Muscle layer of colon (tissue), 2 donors: ENCODE measurements around the gene PPP1R26.
"Not testable (repeated sequence)": the region's sequence is repeated elsewhere in the genome, so short reads cannot be mapped to it uniquely, and the experiment has no call there.

Experiments
- H3K27ac ChIP-seq: one replicate; pipeline ENCODE4 v1.7.0; 2013; ENCODE audit warnings: low read depth, mild to moderate bottlenecking, low read length, moderate library complexity
- H3K27me3 ChIP-seq, 2 donors: one replicate each; pipeline ENCODE4 v1.7.0; 2013; ENCODE audit warnings: low read length in 2 of 2, mild to moderate bottlenecking in 2 of 2; ENCODE audit not compliant: insufficient read depth in 2 of 2, control insufficient read depth in 1 of 2
- H3K36me3 ChIP-seq: one replicate; pipeline ENCODE4 v1.7.0; 2013; ENCODE audit warnings: mild to moderate bottlenecking, low read length; ENCODE audit not compliant: insufficient read depth
- H3K4me1 ChIP-seq: one replicate; pipeline ENCODE4 v1.7.0; 2013; ENCODE audit warnings: mild to moderate bottlenecking, low read length; ENCODE audit not compliant: insufficient read depth
- H3K4me3 ChIP-seq, 2 donors: one replicate each; pipeline ENCODE4 v1.7.0; 2013; ENCODE audit warnings: low read length in 2 of 2, low read depth in 1 of 2, mild to moderate bottlenecking in 1 of 2, moderate library complexity in 1 of 2
- H3K9ac ChIP-seq: one replicate; pipeline ENCODE4 v1.7.0; 2013; ENCODE audit warnings: low read length
- H3K9me3 ChIP-seq: one replicate; pipeline ENCODE4 v1.7.0; 2013; ENCODE audit warnings: mild to moderate bottlenecking, low read length
- donor health status: abdominal sarcoma.
- donor health status: Adenocarcinoma of cecum.

PPP1R26 gene

DNA sequence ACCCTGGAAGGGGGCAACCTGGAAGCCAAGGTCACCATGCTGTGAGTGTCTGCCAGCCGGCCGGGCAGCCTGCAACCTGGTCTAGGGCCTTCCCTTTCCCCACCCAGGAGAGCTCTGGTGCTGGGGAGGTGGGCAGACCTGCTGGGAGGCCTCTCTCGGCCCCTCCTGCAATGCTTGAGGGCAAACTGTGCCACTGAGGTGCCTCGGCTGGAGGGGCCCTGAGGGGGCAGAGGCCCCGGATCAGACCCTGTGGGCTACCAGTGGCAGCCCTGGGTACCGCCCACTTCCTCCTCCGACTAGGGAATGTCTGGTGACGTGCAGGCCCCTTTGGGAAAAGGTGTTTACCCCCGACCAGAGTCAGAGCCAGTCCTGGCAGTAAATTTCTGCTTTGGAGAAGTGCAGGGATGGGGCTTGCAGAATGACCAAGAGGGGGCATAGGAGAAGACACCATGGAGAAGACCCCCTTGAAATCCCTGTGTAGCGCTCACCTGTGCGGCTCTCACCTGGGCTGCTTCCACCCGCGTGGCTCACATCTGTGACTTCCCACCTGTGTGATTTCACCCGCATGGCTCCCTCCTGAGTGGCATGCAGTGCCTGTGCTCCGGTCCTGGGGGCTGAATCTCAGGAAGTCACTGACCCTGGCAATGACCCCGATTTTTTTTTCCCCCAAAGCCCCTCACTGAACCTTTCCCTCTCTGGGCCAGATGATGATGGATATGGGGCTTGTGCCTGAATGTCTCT is 42.7 kb downstream of the PPP1R26 start:
- no peaks in the 10 kb centered on the region for H3K36me3 ChIP-seq
- no peak overlapping the region for H3K27ac ChIP-seq
- H3K4me1 ChIP-seq = no peaks in the 10 kb centered on the region
- peaks cover 0 to 25% of the 10 kb centered on the region in 2 donors for H3K27me3 ChIP-seq
- H3K9me3 ChIP-seq = no peaks in the 10 kb centered on the region
- H3K4me3 ChIP-seq = no peak overlapping the region
- H3K9ac ChIP-seq = no peak overlapping the region

GRCh38 chr9:135522931-135523330 is 43.3 kb downstream of the PPP1R26 start:
- no peak overlapping the region for H3K9ac ChIP-seq
- peaks cover 0 to 25% of the 10 kb centered on the region in 2 donors for H3K27me3 ChIP-seq
- H3K9me3 ChIP-seq = no peaks in the 10 kb centered on the region
- no peaks in the 10 kb centered on the region for H3K36me3 ChIP-seq
- H3K27ac ChIP-seq = no peak overlapping the region
- H3K4me3 ChIP-seq = no peak overlapping the region
- no peaks in the 10 kb centered on the region for H3K4me1 ChIP-seq

DNA sequence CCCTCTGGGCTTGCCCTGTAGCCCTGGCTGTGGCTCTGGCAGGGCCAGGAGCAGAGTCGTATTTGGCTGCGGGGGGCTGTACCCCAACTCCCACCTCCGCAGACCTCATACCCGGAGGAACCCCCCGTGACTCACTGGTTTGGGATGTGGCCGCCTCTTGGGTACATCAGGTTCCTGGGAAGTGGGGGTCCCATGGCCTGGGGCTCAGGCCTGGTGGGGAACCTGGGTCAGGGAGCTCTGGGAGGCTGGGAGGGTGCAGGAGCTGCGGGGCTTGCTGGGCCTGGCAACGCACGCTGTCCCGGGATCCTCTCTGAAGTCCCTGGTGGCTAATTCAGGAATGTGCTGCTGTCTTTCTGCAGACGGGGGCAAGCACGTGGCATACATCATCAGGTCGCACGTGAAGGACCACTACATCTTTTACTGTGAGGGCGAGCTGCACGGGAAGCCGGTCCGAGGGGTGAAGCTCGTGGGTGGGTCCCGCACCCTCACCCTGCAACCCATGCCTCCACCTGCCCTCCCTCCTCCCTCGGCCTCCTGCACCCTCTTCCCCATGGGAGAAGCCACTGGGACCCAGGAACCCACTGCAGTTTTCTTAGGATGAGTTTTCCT is 44.0 kb downstream of the PPP1R26 start:
- no peak overlapping the region for H3K9ac ChIP-seq
- H3K9me3 ChIP-seq = no peaks in the 10 kb centered on the region
- H3K4me1 ChIP-seq = no peaks in the 10 kb centered on the region
- H3K36me3 ChIP-seq = no peaks in the 10 kb centered on the region
- H3K27me3 ChIP-seq = peaks cover 0 to 25% of the 10 kb centered on the region in 2 donors
- H3K4me3 ChIP-seq = no peak overlapping the region
- no peak overlapping the region for H3K27ac ChIP-seq

- Histone ChIP-seq H3K27me3 (peaks cover 0 to 25% of the 10 kb centered on the region in 2 donors), H3K9ac (no peak overlapping the region), H3K36me3 (no peaks in the 10 kb centered on the region), H3K9me3 (no peaks in the 10 kb centered on the region), H3K27ac (no peak overlapping the region), H3K4me1 (no peaks in the 10 kb centered on the region), H3K4me3 (no peak overlapping the region)
These were observed 44.7 kb downstream of the PPP1R26 start for GRCh38 chr9:135524130-135524861.

- peaks cover 0 to 25% of the 10 kb centered on the region in 2 donors for H3K27me3 ChIP-seq
- no peak overlapping the region for H3K4me3 ChIP-seq
- no peaks in the 10 kb centered on the region for H3K4me1 ChIP-seq
- H3K27ac ChIP-seq = no peak overlapping the region
- no peak overlapping the region for H3K9ac ChIP-seq
- no peaks in the 10 kb centered on the region for H3K9me3 ChIP-seq
- no peaks in the 10 kb centered on the region for H3K36me3 ChIP-seq
These were observed 45.9 kb downstream of the PPP1R26 start for GRCh38 chr9:135525241-135526088.

- H3K27me3 ChIP-seq = peaks cover 0 to 22% of the 10 kb centered on the region in 2 donors
- no peaks in the 10 kb centered on the region for H3K9me3 ChIP-seq
- no peaks in the 10 kb centered on the region for H3K4me1 ChIP-seq
- no peaks in the 10 kb centered on the region for H3K36me3 ChIP-seq
- no peak overlapping the region for H3K27ac ChIP-seq
- H3K4me3 ChIP-seq = no peak overlapping the region
- H3K9ac ChIP-seq = no peak overlapping the region
These were observed 46.6 kb downstream of the PPP1R26 start for GRCh38 chr9:135526089-135526729.

- no peak overlapping the region for H3K27ac ChIP-seq
- no peak overlapping the region for H3K9ac ChIP-seq
- no peaks in the 10 kb centered on the region for H3K36me3 ChIP-seq
- no peaks in the 10 kb centered on the region for H3K9me3 ChIP-seq
- H3K4me1 ChIP-seq = no peaks in the 10 kb centered on the region
- H3K4me3 ChIP-seq = no peak overlapping the region
- peaks cover 0 to 20% of the 10 kb centered on the region in 2 donors for H3K27me3 ChIP-seq
These were observed 47.4 kb downstream of the PPP1R26 start for GRCh38 chr9:135526730-135527571.

- peaks cover 0 to 15% of the 10 kb centered on the region in 2 donors for H3K27me3 ChIP-seq
- H3K4me3 ChIP-seq, H3K27ac ChIP-seq: not testable (repeated sequence)
These were observed 49.4 kb downstream of the PPP1R26 start for GRCh38 chr9:135528842-135529435.

DNA sequence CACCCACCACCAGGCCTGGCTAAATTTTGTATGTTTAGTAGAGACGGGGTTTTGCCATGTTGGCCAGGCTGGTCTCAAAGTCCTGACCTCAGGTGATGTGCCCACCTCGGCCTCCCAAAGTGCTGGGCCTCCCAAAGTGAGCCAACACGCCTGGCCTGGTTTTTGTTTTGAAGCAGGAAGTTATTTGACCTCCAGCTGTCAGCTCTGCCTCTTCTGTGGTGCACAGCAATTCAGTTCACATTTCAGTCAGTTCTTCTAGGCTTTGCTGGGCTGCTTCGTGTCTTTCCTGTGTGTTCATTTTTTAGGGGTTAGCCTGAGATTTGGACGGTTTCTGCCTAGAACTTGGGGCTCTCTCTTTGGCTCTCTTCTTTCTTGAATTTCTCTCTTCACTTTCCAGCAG is 50.6 kb downstream of the PPP1R26 start:
- Histone ChIP-seq H3K4me1 (no peaks in the 10 kb centered on the region), H3K9ac (no peak overlapping the region), H3K36me3 (no peaks in the 10 kb centered on the region), H3K9me3 (no peaks in the 10 kb centered on the region), H3K4me3 (no peak overlapping the region), H3K27ac (no peak overlapping the region), H3K27me3 (peaks cover 0 to 5% of the 10 kb centered on the region in 2 donors)

More at GRCh38 chr9:135528842-135529435, 49.4 kb downstream of the PPP1R26 start:
- H3K36me3 ChIP-seq, H3K9me3 ChIP-seq, H3K9ac ChIP-seq, H3K4me1 ChIP-seq: not testable (repeated sequence)

- Histone ChIP-seq H3K9me3 (no peaks in the 10 kb centered on the region), H3K9ac (no peak overlapping the region), H3K27me3 (no peaks in the 10 kb centered on the region), H3K36me3 (no peaks in the 10 kb centered on the region), H3K4me1 (no peaks in the 10 kb centered on the region), H3K4me3 (no peak overlapping the region), H3K27ac (no peak overlapping the region)
These were observed 51.5 kb downstream of the PPP1R26 start for GRCh38 chr9:135531096-135531495.
